Liver (tissue), 9 donors: ENCODE results near the gene LDLRAD3. TPM values are rescaled to one million over a fixed set of nuclear protein-coding genes. Genes with fewer than 3 reads are reported as not detected.

Experiments used
- DNase-seq: peaks from one replicate; pipeline ENCODE4 v3.0.0-alpha.2; 2017; ENCODE audit warnings: low spot score
- H3K27ac ChIP-seq, 2 donors: one replicate each; pipeline ENCODE4 v1.7.0; 2013; ENCODE audit warnings: inconsistent platforms in 2 of 2, low read length in 2 of 2, control low read depth in 1 of 2, low read depth in 1 of 2, mild to moderate bottlenecking in 1 of 2
- H3K27me3 ChIP-seq, 4 donors: one replicate each; pipeline versions ENCODE4 v1.6.1 to v1.7.0; 2013; ENCODE audit warnings: low read length in 3 of 4, inconsistent platforms in 1 of 4, mild to moderate bottlenecking in 1 of 4, moderate library complexity in 1 of 4; ENCODE audit not compliant: control insufficient read depth in 4 of 4, insufficient read depth in 4 of 4
- H3K36me3 ChIP-seq, 4 donors: one replicate each; pipeline versions ENCODE4 v1.6.1 to v1.7.0; 2013; ENCODE audit warnings: low read length in 3 of 4, mild to moderate bottlenecking in 3 of 4, low read depth in 1 of 4, moderate library complexity in 1 of 4; ENCODE audit not compliant: control insufficient read depth in 4 of 4, insufficient read depth in 3 of 4
- H3K4me1 ChIP-seq, 4 donors: one replicate each; pipeline versions ENCODE4 v1.6.1 to v1.7.0; 2013; ENCODE audit warnings: low read length in 3 of 4, mild to moderate bottlenecking in 3 of 4, moderate library complexity in 1 of 4; ENCODE audit not compliant: control insufficient read depth in 4 of 4, insufficient read depth in 4 of 4
- H3K4me3 ChIP-seq, 3 donors: one replicate each; pipeline versions ENCODE4 v1.6.1 to v1.7.0; 2013; ENCODE audit warnings: low read length in 3 of 3, control low read depth in 1 of 3, low read depth in 1 of 3, mild to moderate bottlenecking in 1 of 3
- H3K9ac ChIP-seq, 2 donors: one replicate each; pipeline ENCODE4 v1.7.0; 2013; ENCODE audit warnings: low read length in 2 of 2, mild to moderate bottlenecking in 2 of 2, moderate library complexity in 2 of 2, control low read depth in 1 of 2, low read depth in 1 of 2
- H3K9me3 ChIP-seq, 4 donors: one replicate each; pipeline versions ENCODE4 v1.6.1 to v1.7.0; 2013; ENCODE audit warnings: low read length in 3 of 4; ENCODE audit not compliant: control insufficient read depth in 4 of 4
- ATF3 ChIP-seq: IDR thresholded peaks from 2 replicates; pipeline ENCODE4 v1.6.1; 2016; ENCODE audit warnings: antibody characterized with exemption
- CTCF ChIP-seq: fragments of 150-350 bp; IDR thresholded peaks from 2 replicates; pipeline ENCODE4 v1.5.1; 2017; ENCODE audit warnings: improper control_type of control experiment, low read depth, low read length; ENCODE audit not compliant: missing input control
- FOXA1 ChIP-seq: IDR thresholded peaks from 2 replicates; pipeline ENCODE4 v1.6.1; 2016; ENCODE audit warnings: antibody characterized with exemption
- HNF4A ChIP-seq, 2 donors: conservative IDR thresholded peaks; 2 replicates each; pipeline ENCODE4 v1.6.1; 2016; ENCODE audit warnings: antibody characterized with exemption in 2 of 2, mild to moderate bottlenecking in 2 of 2
- HNF4G ChIP-seq: IDR thresholded peaks from 2 replicates; pipeline ENCODE4 v1.6.1; 2016; ENCODE audit warnings: antibody characterized with exemption
- JUND ChIP-seq, 2 donors: IDR thresholded peaks; 2 replicates each; pipeline ENCODE4 v1.6.1; 2016; ENCODE audit warnings: antibody characterized with exemption in 2 of 2
- NR2F2 ChIP-seq: IDR thresholded peaks from 2 replicates; pipeline ENCODE4 v1.6.1; 2016; ENCODE audit warnings: antibody characterized with exemption
- REST ChIP-seq: IDR thresholded peaks from 2 replicates; pipeline ENCODE4 v1.6.1; 2016; ENCODE audit warnings: antibody characterized with exemption, mild to moderate bottlenecking
- RXRA ChIP-seq, 2 donors: IDR thresholded peaks; 2 replicates each; pipeline ENCODE4 v1.6.1; 2017 to 2018; ENCODE audit warnings: antibody characterized with exemption in 2 of 2, mild to moderate bottlenecking in 1 of 2
- SP1 ChIP-seq: IDR thresholded peaks from 2 replicates; pipeline ENCODE4 v1.6.1; 2018; ENCODE audit warnings: antibody characterized with exemption, mild to moderate bottlenecking
- TAF1 ChIP-seq: conservative IDR thresholded peaks from 2 replicates; pipeline ENCODE4 v1.6.1; 2016; ENCODE audit warnings: antibody characterized with exemption, mild to moderate bottlenecking
- YY1 ChIP-seq: IDR thresholded peaks from 2 replicates; pipeline ENCODE4 v1.6.1; 2016; ENCODE audit warnings: antibody characterized with exemption, mild to moderate bottlenecking
- ZBTB33 ChIP-seq: IDR thresholded peaks from 2 replicates; pipeline ENCODE4 v1.6.1; 2016; ENCODE audit warnings: antibody characterized with exemption
- WGBS: extraction: QIAGEN DNeasy Blood & Tissue Kit; methylation state at CpG from one replicate; pipeline ENCODE4 v1.1.7; 2013; 5-methylcytosine and 5-hydroxymethylcytosine counted together
- polyA plus RNA-seq, 2 donors: library from polyadenylated mRNA; stranded (reverse) in 1 of 2; unstranded in 1 of 2; fragments of 200-250 nt in 1 of 2; fragments of >200 nt in 1 of 2; fragmentation: Nextera tagmentation in 1 of 2; extraction: Ambion mirVana in 1 of 2; gene quantifications; one replicate each; pipeline versions ENCODE4 v1.2.1 to v1.2.3, GENCODE V29; 2013 to 2015
- total RNA-seq, 2 donors: library from RNA; depleted of rRNA; stranded (reverse); fragments of >200 nt; gene quantifications; one replicate each; pipeline ENCODE4 v1.2.3, GENCODE V29; 2014
- donor health status: healthy.
- donor health status: healthy.
- donor health status: healthy.
- donor health status: healthy.
- donor health status: healthy.

LDLRAD3 gene
- total and polyA plus RNA-seq, 4 donors: 0.75 to 1.3 (median 0.93) TPM

GRCh38 chr11:35983981-35984380, 40.1 kb downstream of the LDLRAD3 start:
- no peak overlapping the region for H3K4me3 ChIP-seq
- no peaks in the 10 kb centered on the region for H3K4me1 ChIP-seq
- no peaks in the 10 kb centered on the region for H3K9me3 ChIP-seq
- 89% methylated on average over 1 of the region's 1 CpG for WGBS
- no peak for DNase-seq
- no peak overlapping the region for H3K27ac ChIP-seq
- TF ChIP-seq NR2F2 (no peak), ZBTB33 (no peak), HNF4A (conservative IDR thresholded peaks at IDR 0.05) (no peak), REST (no peak), HNF4G (no peak), CTCF (no peak), YY1 (no peak), RXRA (IDR thresholded peaks at IDR 0.05) (no peak), ATF3 (no peak), TAF1 (no peak)
- no peaks in the 10 kb centered on the region for H3K36me3 ChIP-seq
- H3K27me3 ChIP-seq: no peaks in the 10 kb centered on the region
- H3K9ac ChIP-seq: no peak overlapping the region

- Histone ChIP-seq H3K27ac (no peak overlapping the region), H3K9ac (no peak overlapping the region), H3K4me3 (no peak overlapping the region), H3K27me3 (no peaks in the 10 kb centered on the region), H3K9me3 (no peaks in the 10 kb centered on the region), H3K36me3 (no peaks in the 10 kb centered on the region), H3K4me1 (no peaks in the 10 kb centered on the region)
- TF ChIP-seq JUND (IDR thresholded peaks at IDR 0.05) (no peak), ATF3 (no peak), FOXA1 (no peak), YY1 (no peak), NR2F2 (no peak), HNF4G (no peak), ZBTB33 (no peak), CTCF (no peak), SP1 (no peak), TAF1 (no peak)
- WGBS: 65% methylated on average over 3 of the region's 3 CpGs
- DNase-seq: no peak
Measured at GRCh38 chr11:35986947-35987346, 43.1 kb downstream of the LDLRAD3 start.
